IMR-90 (cell line): Measurements from ENCODE around the gene COL5A1. TPM values are rescaled to one million over a fixed set of nuclear protein-coding genes. Genes with fewer than 3 reads are reported as not detected.
A peak's percentile ranks its signal among the peaks of the same experiment; 100 is the strongest.

ENCODE experiments used
- ATAC-seq: fragments of 200-7000 bp; cut with Tn5 transposase; 2 replicates; pipeline ENCODE4 v1.9.1; 2020; ENCODE audit warnings: low read depth, mild to moderate bottlenecking, moderate library complexity
- BruUV-seq: library from RNA; stranded (reverse); fragments of 400-500 nt; replicated peaks from 2 replicates; lab custom pipeline; 2021; lab: Mats Ljungman, UMichigan
- CTCF ChIA-PET: fragments of 300-600 bp; formaldehyde crosslinking; extraction: SDS; loops from one replicate; lab custom pipeline; 2021; ENCODE audit warnings: antibody characterized with exemption; lab: Yijun Ruan, JAX
- POLR2A ChIA-PET: fragments of 300-600 bp; sonication (Branson Sonifier 250); formaldehyde crosslinking; loops from one replicate; lab custom pipeline; 2022; ENCODE audit warnings: antibody characterized with exemption; ENCODE audit not compliant: unreplicated experiment; lab: Charles Lee
- DNase-seq: peaks from one replicate; pipeline ENCODE4 v3.0.0; 2013
- H2AFZ ChIP-seq: replicated peaks from 2 replicates; pipeline ENCODE3; 2013; ENCODE audit warnings: low read length, mild to moderate bottlenecking; ENCODE audit not compliant: poor library complexity
- H2AK5ac ChIP-seq: 2 replicates; pipeline ENCODE4 v1.6.1; 2013; ENCODE audit warnings: low read depth, low read length, inconsistent platforms
- H2AK9ac ChIP-seq: replicated peaks from 2 replicates; pipeline ENCODE3; 2013; ENCODE audit warnings: mild to moderate bottlenecking, low read depth, low read length, moderate library complexity; ENCODE audit not compliant: poor library complexity
- H2BK120ac ChIP-seq: 2 replicates; pipeline ENCODE4 v1.6.1; 2013; ENCODE audit warnings: low read depth, low read length, inconsistent platforms
- H2BK15ac ChIP-seq: 3 replicates; pipeline ENCODE4 v1.6.1; 2013; ENCODE audit warnings: low read depth, low read length, inconsistent platforms
- H2BK20ac ChIP-seq: 2 replicates; pipeline ENCODE4 v1.6.1; 2013; ENCODE audit warnings: low read depth, mild to moderate bottlenecking, inconsistent platforms, low read length, moderate library complexity
- H2BK5ac ChIP-seq: 2 replicates; pipeline ENCODE4 v1.6.1; 2013; ENCODE audit warnings: mild to moderate bottlenecking, low read depth, low read length, inconsistent platforms; ENCODE audit not compliant: poor library complexity, severe bottlenecking
- H3K14ac ChIP-seq: replicated peaks from 2 replicates; pipeline ENCODE4 v1.6.1; 2013; ENCODE audit warnings: low read depth, low read length, inconsistent platforms
- H3K18ac ChIP-seq: 2 replicates; pipeline ENCODE4 v1.6.1; 2013; ENCODE audit warnings: low read depth, low read length, control low read depth
- H3K23ac ChIP-seq: 2 replicates; pipeline ENCODE4 v1.6.1; 2013; ENCODE audit warnings: low read depth, low read length, inconsistent platforms
- H3K27ac ChIP-seq: 2 replicates; pipeline ENCODE4 v1.5.1; 2013; ENCODE audit warnings: mild to moderate bottlenecking, control low read depth, low read length; ENCODE audit not compliant: insufficient read depth
- H3K27me3 ChIP-seq: 2 replicates; pipeline ENCODE4 v1.6.1; 2013; ENCODE audit warnings: low read length; ENCODE audit not compliant: control insufficient read depth, insufficient read depth
- H3K36me3 ChIP-seq: 2 replicates; pipeline ENCODE4 v1.6.1; 2013; ENCODE audit warnings: low read length, mixed read lengths; ENCODE audit not compliant: control insufficient read depth, insufficient read depth
- H3K4ac ChIP-seq: 2 replicates; pipeline ENCODE4 v1.6.1; 2013; ENCODE audit warnings: low read depth, low read length, inconsistent platforms
- H3K4me1 ChIP-seq: 2 replicates; pipeline ENCODE4 v1.6.1; 2013; ENCODE audit warnings: low read length, mixed read lengths; ENCODE audit not compliant: control insufficient read depth, insufficient read depth
- H3K4me2 ChIP-seq: 2 replicates; pipeline ENCODE4 v1.6.1; 2013; ENCODE audit warnings: low read depth, mild to moderate bottlenecking, control low read depth, low read length, moderate library complexity
- H3K4me3 ChIP-seq: 2 replicates; pipeline ENCODE4 v1.5.1; 2013; ENCODE audit warnings: low read depth, mild to moderate bottlenecking, control low read depth, low read length, moderate library complexity; ENCODE audit not compliant: insufficient read depth
- H3K56ac ChIP-seq: 2 replicates; pipeline ENCODE4 v1.6.1; 2013; ENCODE audit warnings: low read length, inconsistent platforms; ENCODE audit not compliant: insufficient read depth; ENCODE audit errors: extremely low read depth
- H3K79me1 ChIP-seq, 2 experiments: 2 replicates each; pipeline ENCODE4 v1.6.1; 2013; ENCODE audit warnings: low read length in 2 of 2, inconsistent platforms in 1 of 2, low read depth in 1 of 2
- H3K9ac ChIP-seq: 2 replicates; pipeline ENCODE4 v1.6.1; 2013; ENCODE audit warnings: low read depth, low read length, control low read depth
- H3K9me1 ChIP-seq: 2 replicates; pipeline ENCODE4 v1.6.1; 2013; ENCODE audit warnings: low read length, inconsistent platforms; ENCODE audit not compliant: insufficient read depth
- H3K9me3 ChIP-seq: 2 replicates; pipeline ENCODE4 v1.6.1; 2013; ENCODE audit warnings: low read length; ENCODE audit not compliant: control insufficient read depth, insufficient read depth
- H4K20me1 ChIP-seq: 2 replicates; pipeline ENCODE4 v1.6.1; 2013; ENCODE audit warnings: low read length, inconsistent platforms; ENCODE audit not compliant: insufficient read depth
- H4K5ac ChIP-seq: 2 replicates; pipeline ENCODE4 v1.6.1; 2013; ENCODE audit warnings: mild to moderate bottlenecking, low read depth, low read length, control low read depth
- H4K8ac ChIP-seq, 2 experiments: 2 replicates each; pipeline ENCODE4 v1.6.1; 2013; ENCODE audit warnings: low read depth in 2 of 2, low read length in 2 of 2, control low read depth in 1 of 2, inconsistent platforms in 1 of 2
- H4K91ac ChIP-seq: 2 replicates; pipeline ENCODE4 v1.6.1; 2013; ENCODE audit warnings: low read depth, low read length, inconsistent platforms; ENCODE audit not compliant: insufficient read depth
- BHLHE40 ChIP-seq: fragments of 150-350 bp; IDR thresholded peaks from 2 replicates; pipeline ENCODE4 v1.6.1; 2016; ENCODE audit warnings: mild to moderate bottlenecking, low read depth, low read length
- CHD1 ChIP-seq: IDR thresholded peaks from 2 replicates; pipeline ENCODE4 v1.6.1; 2012; ENCODE audit warnings: low read depth, low read length, improper control_type of control experiment
- FOS ChIP-seq: fragments of 150-350 bp; IDR thresholded peaks from 2 replicates; pipeline ENCODE4 v1.6.1; 2016; ENCODE audit warnings: low read depth, low read length
- MAZ ChIP-seq: IDR thresholded peaks from 2 replicates; pipeline ENCODE4 v1.6.1; 2012; ENCODE audit warnings: low read depth, mild to moderate bottlenecking, low read length, improper control_type of control experiment, moderate library complexity, borderline replicate concordance
- MXI1 ChIP-seq: IDR thresholded peaks from 2 replicates; pipeline ENCODE4 v1.6.1; 2012; ENCODE audit warnings: low read depth, mild to moderate bottlenecking, low read length, moderate library complexity, borderline replicate concordance
- POLR2A ChIP-seq: IDR thresholded peaks from 2 replicates; pipeline ENCODE4 v1.6.1; 2012; ENCODE audit warnings: mild to moderate bottlenecking, low read depth, low read length
- RAD21 ChIP-seq: IDR thresholded peaks from 2 replicates; pipeline ENCODE4 v1.6.1; 2012; ENCODE audit warnings: low read length, improper control_type of control experiment
- RCOR1 ChIP-seq: IDR thresholded peaks from 2 replicates; pipeline ENCODE4 v1.6.1; 2012; ENCODE audit warnings: mild to moderate bottlenecking, low read length, improper control_type of control experiment; ENCODE audit not compliant: insufficient replicate concordance
- RFX5 ChIP-seq: IDR thresholded peaks from 2 replicates; pipeline ENCODE4 v1.8.0; 2012; ENCODE audit warnings: low read depth, mild to moderate bottlenecking, low read length, moderate library complexity
- WGBS, 2 experiments: methylation state at CpG; one replicate each; pipeline versions ENCODE4 v1.1.5 to v1.1.7; 2013; ENCODE audit warnings: missing lambda C conversion rate in 2 of 2; ENCODE audit not compliant: insufficient read length in 1 of 2; ENCODE audit errors: extremely low coverage in 2 of 2; 5-methylcytosine and 5-hydroxymethylcytosine counted together
- dilution Hi-C: fragments of 300-500 bp; cut with HindIII; formaldehyde crosslinking; loops from one replicate; pipeline ENCODE4 v1.14.3; 2018; ENCODE audit warnings: low sequenced_read_pairs; ENCODE audit not compliant: unreplicated experiment
- in situ Hi-C: fragments of 300-500 bp; cut with MboI; formaldehyde crosslinking; loops from 3 replicates; pipeline ENCODE4 v1.14.3; 2019; ENCODE audit warnings: low sequenced_read_pairs, inconsistent platforms, mixed read lengths
- intact Hi-C: fragments of 100-400 bp; cut with micrococcal nuclease; formaldehyde crosslinking; loops from 2 replicates; pipeline ENCODE4 v1.10.0; 2022
- polyA plus RNA-seq, 3 experiments: library from polyadenylated mRNA; depleted of rRNA; stranded (reverse); fragments of >200 nt; gene quantifications; 2 replicates each; pipeline ENCODE4 v1.2.3, GENCODE V29; 2012; ENCODE audit warnings: low replicate concordance in 1 of 3
- total RNA-seq: library from RNA; depleted of rRNA; stranded (reverse); fragments of >200 nt; gene quantifications from 2 replicates; pipeline ENCODE4 v1.2.3, GENCODE V29; 2012
- TF ChIP-seq, protein P1 (sequence below): fragments of 150-350 bp; IDR thresholded peaks from 2 replicates; pipeline ENCODE4 v1.6.1; 2016; ENCODE audit warnings: low read depth, mild to moderate bottlenecking, low read length, moderate library complexity, borderline replicate concordance

COL5A1 gene
- total and polyA plus RNA-seq, 2 of the 4 experiments (the other 2 are of a cell fraction), result 19.2 to 173 TPM

DNA sequence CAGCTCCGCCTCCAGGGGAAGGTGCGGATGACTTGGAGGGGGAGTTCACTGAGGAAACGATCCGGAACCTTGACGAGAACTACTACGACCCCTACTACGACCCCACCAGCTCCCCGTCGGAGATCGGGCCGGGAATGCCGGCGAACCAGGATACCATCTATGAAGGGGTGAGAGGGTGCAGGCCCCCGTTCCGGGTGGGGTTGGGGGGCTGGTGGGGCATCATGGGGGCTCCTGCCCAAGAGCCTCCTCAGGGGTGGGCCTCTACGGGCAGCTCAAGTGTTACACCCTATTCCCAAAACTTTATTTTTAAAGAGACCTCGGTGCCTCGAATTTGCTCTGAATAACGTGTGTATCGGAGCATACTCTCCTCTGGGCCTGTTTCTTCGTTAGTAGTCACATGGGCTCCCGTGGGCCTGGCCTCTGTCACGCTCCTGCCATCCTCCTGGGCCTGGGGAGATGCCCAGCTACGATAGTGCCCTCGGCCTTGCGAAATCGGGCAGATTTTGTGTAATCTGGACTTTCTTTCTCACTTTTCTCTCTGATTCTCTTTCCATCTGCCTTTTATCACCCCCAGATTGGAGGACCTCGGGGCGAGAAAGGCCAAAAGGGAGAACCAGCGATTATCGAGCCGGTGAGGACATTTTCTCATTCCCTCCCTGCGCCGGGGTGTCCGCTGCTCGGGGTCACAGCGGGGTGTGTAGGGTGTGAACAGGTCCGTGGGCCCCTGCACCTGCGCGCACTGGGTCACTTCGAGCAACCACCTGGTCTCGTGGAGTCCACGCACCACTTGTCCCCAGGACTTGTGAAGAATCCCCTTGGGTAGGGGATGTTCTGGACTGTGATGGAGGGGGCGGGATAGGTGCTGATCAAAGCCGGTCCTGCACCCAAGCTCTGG is 90.1 kb downstream of the COL5A1 start:
- peak overlapping the region; percentile 31; the same call in 1 of the 2 replicates for H3K27ac ChIP-seq
- H4K20me1 ChIP-seq, result peaks cover 92% of the 10 kb centered on the region
- H4K5ac ChIP-seq, result no peak overlapping the region
- no peak overlapping the region for H3K4me2 ChIP-seq
- H3K4me3 ChIP-seq, result no peak overlapping the region
- intact Hi-C loops, result loop anchor here (10.0 kb wide), 1 partner anchor 87 kb away; the partner anchor contains the start of gene COL5A1
- H3K79me1 ChIP-seq, result peaks cover 15 to 89% of the 10 kb centered on the region in 2 experiments; a peak in 3 of 4 replicates
- H3K56ac ChIP-seq, result no peak overlapping the region
- H3K9me1 ChIP-seq, result peaks cover 33% of the 10 kb centered on the region
- H3K9me3 ChIP-seq, result no peaks in the 10 kb centered on the region
- H2BK20ac ChIP-seq, result no peak overlapping the region
- dilution Hi-C loops, result no loop called here
- no peak overlapping the region for H4K91ac ChIP-seq
- no peak overlapping the region for H2BK120ac ChIP-seq
- no peak for DNase-seq
- peak overlapping the region; percentile 26 for H2AFZ ChIP-seq
- CTCF ChIA-PET, result no interaction called here
- peak overlapping the region; percentile 13 for H2AK9ac ChIP-seq
- H2AK5ac ChIP-seq, result no peak overlapping the region; the same call in 1 of the 2 replicates
- H2BK5ac ChIP-seq, result no peak overlapping the region
- H2BK15ac ChIP-seq, result no peak overlapping the region
- BruUV-seq, result no TSS peak
- H3K4me1 ChIP-seq, result peaks cover 29% of the 10 kb centered on the region
- TF ChIP-seq RCOR1 (no peak), MAZ (no peak), RAD21 (no peak), FOS (no peak), RFX5 (no peak), CHD1 (no peak), POLR2A (no peak), MXI1 (no peak), BHLHE40 (no peak)
- TF ChIP-seq, protein P1, sequence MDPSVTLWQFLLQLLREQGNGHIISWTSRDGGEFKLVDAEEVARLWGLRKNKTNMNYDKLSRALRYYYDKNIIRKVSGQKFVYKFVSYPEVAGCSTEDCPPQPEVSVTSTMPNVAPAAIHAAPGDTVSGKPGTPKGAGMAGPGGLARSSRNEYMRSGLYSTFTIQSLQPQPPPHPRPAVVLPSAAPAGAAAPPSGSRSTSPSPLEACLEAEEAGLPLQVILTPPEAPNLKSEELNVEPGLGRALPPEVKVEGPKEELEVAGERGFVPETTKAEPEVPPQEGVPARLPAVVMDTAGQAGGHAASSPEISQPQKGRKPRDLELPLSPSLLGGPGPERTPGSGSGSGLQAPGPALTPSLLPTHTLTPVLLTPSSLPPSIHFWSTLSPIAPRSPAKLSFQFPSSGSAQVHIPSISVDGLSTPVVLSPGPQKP, result no peak
- POLR2A ChIA-PET, result no interaction called here
- no peak overlapping the region for H3K9ac ChIP-seq
- H3K14ac ChIP-seq, result no peak overlapping the region
- H3K18ac ChIP-seq, result no peak overlapping the region
- H3K27me3 ChIP-seq, result no peaks in the 10 kb centered on the region
- H3K36me3 ChIP-seq, result peaks cover 83% of the 10 kb centered on the region
- H3K23ac ChIP-seq, result no peak overlapping the region
- in situ Hi-C loops, result no loop called here
- H4K8ac ChIP-seq, result no peak overlapping the region
- no peak overlapping the region for H3K4ac ChIP-seq
- 95% methylated on average over 4 of the region's 45 CpGs; no CpG with 5 or more reads in 1 of the 2 experiments for WGBS, 2 experiments
- peak; percentile 3; the same call in 1 of the 2 replicates for ATAC-seq
